ENCODE data around the gene FNDC10.
"Not testable (repeated sequence)": the region's sequence is repeated elsewhere in the genome, so short reads cannot be mapped to it uniquely, and the experiment has no call there.

DNA sequence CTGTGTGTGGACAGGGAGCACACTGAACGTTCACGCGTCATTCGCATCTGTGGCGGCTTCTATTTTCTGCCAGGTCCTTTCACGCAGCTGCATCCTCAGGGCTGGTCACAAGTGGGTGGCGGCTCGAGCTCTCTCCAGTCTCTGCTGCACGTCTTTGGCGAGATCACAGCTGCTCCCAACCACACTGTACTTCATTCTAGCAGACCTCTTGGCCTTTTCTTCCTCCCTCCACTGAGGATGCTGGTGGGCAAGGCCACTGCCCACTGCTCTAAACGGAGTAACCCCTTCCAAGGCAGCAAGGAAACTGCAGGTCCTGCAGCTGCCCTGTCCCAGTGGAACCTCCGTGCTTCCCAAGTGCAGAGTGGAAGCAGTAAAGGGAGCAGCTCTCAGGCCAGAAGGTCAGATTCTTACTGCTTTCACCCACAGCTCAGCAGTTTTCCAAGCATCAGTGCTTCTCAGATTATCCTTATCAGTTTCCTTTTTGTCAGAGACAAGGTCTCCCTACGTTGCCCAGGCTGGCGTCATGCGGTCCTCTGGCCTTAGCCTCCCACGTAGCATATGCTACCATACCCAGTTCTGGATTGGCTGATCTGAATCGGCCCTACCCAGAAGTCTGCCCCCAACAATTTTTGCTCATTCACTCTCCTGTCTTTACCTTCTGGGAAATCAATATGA, 47.8 kb upstream of the FNDC10 start:
- TF ChIP-seq L3MBTL2 (conservative IDR thresholded peaks at IDR 0.05); ELF4 (IDR thresholded peaks at IDR 0.05); FOXK2 (IDR thresholded peaks at IDR 0.05); NFRKB (IDR thresholded peaks at IDR 0.05); ZNF384 (IDR thresholded peaks at IDR 0.05); TARDBP (IDR thresholded peaks at IDR 0.05); FOXM1 (IDR thresholded peaks at IDR 0.05; ENCODE audit: borderline replicate concordance): not testable (repeated sequence)

Data from HEK293T (cell line).